SH-SY5Y (cell line): ENCODE measurements around the gene PTPRG.

Experiments used
- GATA2 ChIP-seq: IDR thresholded peaks from 2 replicates; pipeline ENCODE4 v1.6.1; 2011; ENCODE audit warnings: mild to moderate bottlenecking, low read depth, low read length
- GATA3 ChIP-seq: IDR thresholded peaks from 2 replicates; pipeline ENCODE4 v1.6.1; 2011; ENCODE audit warnings: low read depth, mild to moderate bottlenecking, low read length, moderate library complexity

Gene PTPRG

DNA sequence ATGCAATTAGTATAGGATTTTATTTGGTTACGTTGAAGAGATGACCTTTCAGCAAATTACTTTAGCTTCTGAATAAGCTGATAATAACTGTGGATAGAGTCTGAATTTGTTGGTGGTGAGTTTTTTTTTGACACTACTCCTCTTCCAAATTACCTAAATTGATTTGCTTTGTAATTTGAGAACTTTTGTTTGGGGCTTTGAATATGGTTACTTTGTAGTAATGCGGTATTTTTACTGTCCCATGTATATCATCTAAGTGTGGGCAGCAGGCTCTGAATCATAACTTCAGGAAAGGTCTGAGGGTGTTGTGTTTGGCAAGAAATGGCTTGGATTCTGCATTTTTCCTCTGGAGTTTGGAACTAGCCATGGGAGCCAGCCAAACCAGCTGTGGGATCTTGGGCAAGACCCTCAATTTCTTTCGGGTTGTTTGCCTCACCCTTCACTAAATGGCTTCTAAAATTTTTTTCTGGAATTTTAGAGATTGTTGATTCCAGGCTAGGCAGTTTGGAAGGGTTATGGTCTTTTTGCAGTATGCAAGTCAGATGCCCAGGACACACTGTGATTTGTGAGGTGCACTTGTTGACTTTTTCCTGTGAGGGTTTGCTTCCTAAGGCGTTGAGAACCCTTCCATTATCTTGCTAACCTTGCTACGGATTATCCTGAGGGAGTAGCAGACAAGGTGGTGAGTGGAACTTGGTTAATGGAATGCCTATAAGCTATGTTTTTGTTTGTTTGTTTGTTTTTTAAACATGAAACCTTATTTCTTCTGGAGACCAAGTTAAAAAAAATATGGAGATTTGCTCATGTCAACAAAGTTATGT lies 10.4 kb downstream of the PTPRG start:
- TF ChIP-seq GATA3 (no peak), GATA2 (no peak)

DNA sequence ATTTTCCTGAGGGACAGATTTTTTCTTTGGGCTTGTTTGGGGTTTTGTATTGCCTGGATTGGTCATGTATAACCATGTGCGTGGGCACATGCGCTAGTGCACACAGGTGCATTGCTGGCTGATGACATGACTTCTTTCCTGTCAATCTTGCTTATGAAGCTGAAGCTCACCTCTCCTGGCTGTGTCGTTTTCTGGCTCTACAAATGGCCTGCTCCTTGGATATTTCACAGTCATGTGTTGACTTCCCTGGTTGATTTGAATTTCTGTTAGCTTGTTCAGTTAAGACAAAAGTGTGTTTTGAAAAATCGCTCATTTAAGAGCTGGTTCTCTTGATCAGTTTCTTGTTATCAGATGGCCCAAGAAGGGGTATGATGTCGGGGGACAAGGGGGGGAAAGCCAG lies 11.5 kb downstream of the PTPRG start:
- no peak for TF ChIP-seq GATA2
- TF ChIP-seq GATA3, result no peak

GRCh38 chr3:61573441-61573840 lies 12.1 kb downstream of the PTPRG start:
- TF ChIP-seq GATA3 (no peak), GATA2 (no peak)

- TF ChIP-seq GATA2 (no peak), GATA3 (no peak)
Observed at GRCh38 chr3:61574854-61575253, 13.5 kb downstream of the PTPRG start.

- TF ChIP-seq GATA2 (no peak), GATA3 (no peak)
Observed at GRCh38 chr3:61575893-61576292, 14.5 kb downstream of the PTPRG start.

GRCh38 chr3:61577760-61578159 lies 16.4 kb downstream of the PTPRG start:
- no peak for TF ChIP-seq GATA3
- no peak for TF ChIP-seq GATA2

DNA sequence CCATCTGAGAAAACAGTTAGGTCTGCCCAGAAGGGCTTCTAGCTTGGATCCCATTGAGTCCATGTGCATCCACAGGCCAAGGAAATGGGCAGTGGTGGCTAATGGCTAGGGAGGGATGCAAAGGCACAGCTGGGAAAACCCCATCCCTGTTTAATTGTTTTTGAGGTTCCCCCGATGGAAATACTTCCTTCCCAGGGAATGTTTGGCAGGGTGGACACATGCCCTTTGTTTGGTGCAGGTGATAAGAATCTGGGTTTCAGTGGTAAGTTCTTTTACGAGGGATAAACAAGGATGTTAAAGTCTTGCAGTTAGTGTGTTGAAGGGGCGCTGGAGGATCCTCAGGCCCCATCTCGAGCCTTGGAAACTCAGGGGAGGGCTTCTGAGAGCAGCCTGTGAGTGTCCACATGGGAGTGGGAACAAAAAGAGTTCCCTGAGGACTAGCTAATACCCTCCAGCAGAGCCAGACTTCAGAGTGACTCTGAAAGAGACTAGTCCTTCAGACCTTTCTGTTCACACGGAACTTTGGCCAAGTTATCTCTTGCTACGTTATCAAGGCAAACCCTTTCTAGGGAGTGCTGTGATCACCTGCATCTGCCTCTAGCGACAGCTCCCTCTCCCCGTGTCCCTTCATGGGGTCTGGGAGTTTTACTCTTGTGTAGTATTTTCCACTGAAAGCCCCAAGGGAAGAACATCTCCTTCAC lies 17.4 kb downstream of the PTPRG start:
- no peak for TF ChIP-seq GATA2
- no peak for TF ChIP-seq GATA3

DNA sequence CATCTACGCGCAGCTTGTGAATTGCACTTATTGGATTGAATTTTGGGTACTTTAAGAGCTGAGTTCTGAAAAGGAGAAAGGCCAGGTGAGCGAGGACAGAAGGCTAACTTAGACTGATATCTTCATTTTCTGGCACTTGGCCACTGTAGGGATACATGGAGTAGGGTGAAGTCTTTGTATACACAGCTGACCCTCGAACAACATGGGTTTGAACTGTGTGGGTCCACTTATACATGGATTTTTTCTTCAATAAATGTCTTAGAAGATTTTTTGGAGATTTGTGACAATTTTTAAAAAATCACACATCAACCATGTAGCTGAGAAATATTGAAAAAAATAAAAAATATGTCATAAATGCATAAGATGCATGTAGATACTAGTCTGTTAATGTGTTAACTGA lies 18.3 kb downstream of the PTPRG start:
- no peak for TF ChIP-seq GATA2
- TF ChIP-seq GATA3, result no peak

DNA sequence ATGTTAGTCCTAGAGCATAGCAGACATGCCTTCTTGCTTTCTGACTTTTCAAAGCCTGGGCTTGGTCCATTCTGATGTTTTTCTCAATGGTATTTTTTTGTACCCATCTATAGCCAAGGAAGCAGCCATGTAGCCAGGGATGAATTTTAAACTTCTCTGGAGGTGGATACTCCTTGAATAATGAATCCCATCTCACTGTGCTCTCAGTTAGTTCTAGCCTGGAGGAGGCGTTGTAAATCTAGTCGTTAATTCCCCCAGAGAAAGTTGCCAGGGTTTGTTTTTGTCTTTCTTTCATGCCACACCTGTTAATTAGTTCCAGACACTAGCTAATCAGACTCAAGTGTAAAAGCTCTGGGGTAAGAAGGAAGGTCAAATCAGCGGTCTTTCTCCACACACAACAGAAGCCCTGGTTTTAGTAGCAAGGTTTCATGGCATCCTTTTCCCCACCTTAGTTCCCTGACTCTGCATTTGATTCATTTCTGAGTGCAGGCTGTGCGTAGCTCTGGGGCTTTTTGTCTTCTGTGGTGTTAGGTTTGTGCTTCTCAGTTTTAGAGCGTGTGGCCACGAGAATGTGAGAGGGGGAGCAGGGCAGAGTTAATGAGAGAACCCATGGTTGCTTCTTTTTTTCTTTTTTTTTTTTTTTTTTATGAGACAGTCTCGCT lies 19.7 kb downstream of the PTPRG start:
- TF ChIP-seq GATA3 (no peak), GATA2 (no peak)

GRCh38 chr3:61582287-61582686 lies 20.9 kb downstream of the PTPRG start:
- TF ChIP-seq GATA2 (no peak), GATA3 (no peak)

DNA sequence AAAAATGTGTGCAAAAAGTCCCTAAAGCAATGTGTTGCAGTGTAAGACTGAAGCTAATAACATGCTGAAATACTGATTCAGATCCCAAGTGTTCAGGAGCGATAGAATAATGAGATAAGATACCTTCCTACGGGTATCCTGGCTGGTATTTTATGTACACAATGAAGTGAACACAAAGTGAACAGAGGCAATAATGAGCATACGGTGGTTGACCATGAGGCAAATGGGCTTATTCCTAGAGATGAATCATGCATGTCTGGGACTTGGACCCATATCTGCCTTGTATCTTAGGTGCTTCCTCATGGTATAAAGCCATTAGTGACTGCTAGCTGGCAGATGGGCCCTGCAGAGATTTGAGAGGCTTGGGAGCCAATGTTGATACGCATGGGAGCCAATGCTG lies 21.5 kb downstream of the PTPRG start:
- TF ChIP-seq GATA2 (no peak), GATA3 (no peak)

DNA sequence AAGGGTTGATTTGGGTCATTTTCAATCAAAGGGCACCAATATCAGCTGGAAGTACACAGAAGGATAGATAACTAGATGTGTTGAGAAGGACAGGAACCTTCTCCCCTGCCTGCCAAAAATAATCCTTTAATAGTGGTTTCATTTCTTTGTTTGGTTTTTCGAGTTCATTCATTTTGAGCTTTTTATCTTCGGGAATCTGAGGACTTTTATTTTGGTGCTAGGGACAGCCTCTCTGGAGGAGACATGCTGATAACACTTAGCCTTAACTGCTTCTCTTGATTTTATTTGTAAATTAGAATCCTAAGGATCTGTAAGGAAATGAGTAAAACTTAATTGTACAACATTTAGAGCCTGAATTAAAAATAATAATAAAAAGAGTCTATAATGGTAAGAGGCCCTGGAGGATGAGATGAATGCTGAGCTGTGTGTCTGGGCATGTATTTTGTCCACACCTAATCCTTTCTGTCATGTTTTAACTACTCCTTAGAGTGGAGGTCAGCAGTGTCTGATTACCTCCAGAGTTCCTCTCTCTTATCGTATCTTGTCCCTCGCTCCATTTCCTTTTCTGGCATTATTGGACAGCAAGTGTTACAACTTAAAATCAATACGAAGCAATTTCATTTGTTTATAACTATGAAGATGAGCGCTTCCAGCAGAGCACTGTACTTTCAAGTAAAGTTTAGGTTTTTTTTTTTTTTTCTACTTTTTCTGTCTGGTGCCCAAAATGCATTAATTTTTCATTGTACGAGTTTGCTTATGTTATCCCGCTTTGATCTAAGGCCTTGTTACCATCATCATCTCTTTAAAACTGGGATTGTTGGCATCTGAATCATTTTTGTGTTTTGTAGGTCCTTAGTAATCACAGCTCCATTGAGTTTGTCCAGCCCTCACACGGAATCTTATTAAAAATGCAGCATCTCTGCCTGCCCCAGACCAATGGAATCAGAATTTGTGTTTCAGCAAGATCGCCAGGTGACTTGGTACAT lies 22.8 kb downstream of the PTPRG start:
- TF ChIP-seq GATA3, result no peak
- no peak for TF ChIP-seq GATA2

- TF ChIP-seq GATA3, result no peak
- TF ChIP-seq GATA2, result no peak
Observed at GRCh38 chr3:61589856-61590255, 28.5 kb downstream of the PTPRG start.
